Body of pancreas (tissue), 4 donors: ENCODE data around the gene CTSC. TPM values are rescaled to one million over a fixed set of nuclear protein-coding genes. Genes with fewer than 3 reads are reported as not detected.

Experiments
- ATAC-seq: fragments of 150-250 bp; one replicate; pipeline ENCODE4 v1.9.1; 2016
- DNase-seq, 4 donors: peaks; one replicate each; pipeline ENCODE4 v3.0.0-alpha.2; 2019
- H3K27ac ChIP-seq, 4 donors: fragments of 200-600 bp; sonication (generic); 1 replicate in 3 of 4; 2 replicates in 1 of 4; pipeline versions ENCODE4 v1.5.1 to v1.6.1; 2016 to 2019; ENCODE audit warnings: mild to moderate bottlenecking in 1 of 4, mixed read lengths in 1 of 4, moderate library complexity in 1 of 4
- H3K27me3 ChIP-seq, 2 donors: fragments of 200-600 bp; sonication (generic); one replicate each; pipeline ENCODE4 v1.6.0; 2016; ENCODE audit warnings: mild to moderate bottlenecking in 1 of 2
- H3K36me3 ChIP-seq, 2 donors: fragments of 200-600 bp; sonication (generic); replicated peaks in 1 of 2; 2 replicates each; pipeline ENCODE4 v1.5.1; 2016; ENCODE audit warnings: low read depth in 2 of 2; ENCODE audit not compliant: insufficient read depth in 1 of 2
- H3K4me1 ChIP-seq: fragments of 200-600 bp; sonication (generic); one replicate; pipeline ENCODE4 v1.6.0; 2016
- H3K4me3 ChIP-seq, 2 donors: fragments of 200-600 bp; sonication (generic); 1 replicate in 1 of 2; 2 replicates in 1 of 2; pipeline ENCODE4 v1.5.1; 2016 to 2019
- H3K9me3 ChIP-seq, 3 donors: fragments of 200-600 bp; sonication (generic); 1 replicate in 2 of 3; 2 replicates in 1 of 3; pipeline ENCODE4 v1.5.1; 2016
- POLR2A ChIP-seq, 3 donors: fragments of 450-650 bp; IDR thresholded peaks; one replicate each; pipeline ENCODE4 v1.6.1; 2016; ENCODE audit warnings: antibody characterized with exemption in 3 of 3, mild to moderate bottlenecking in 2 of 3
- WGBS, 2 donors: methylation state at CpG; one replicate each; pipeline ENCODE4 v1.1.5; 2017; 5-methylcytosine and 5-hydroxymethylcytosine counted together
- intact Hi-C: fragments of 100-400 bp; cut with DNase I; formaldehyde crosslinking; loops from one replicate; pipeline ENCODE4 v1.15.1; 2023
- total RNA-seq, 2 donors: library from RNA; depleted of rRNA; stranded (reverse); fragments of >200 nt; gene quantifications; one replicate each; pipeline ENCODE4 v1.1.0, GENCODE V29; 2016
- TF ChIP-seq, protein P1 (sequence below), 7 experiments: fragments of 450-650 bp in 4 of 7; fragments of 200-600 bp in 3 of 7; sonication (generic) in 3 of 7; IDR thresholded peaks; one replicate each; pipeline ENCODE4 v1.5.1; 2016 to 2019; ENCODE audit warnings: antibody characterized with exemption in 7 of 7

Gene CTSC
- total RNA-seq, 2 donors from 2014 or later, result 23.4 to 37.6 TPM

GRCh38 chr11:88305430-88305829 lies 32.1 kb downstream of the CTSC start:
- no peak overlapping the region for H3K27ac ChIP-seq
- intact Hi-C loops, result no loop called here
- H3K9me3 ChIP-seq, result no peaks in the 10 kb centered on the region
- no peak overlapping the region for H3K4me3 ChIP-seq
- TF ChIP-seq, protein P1, sequence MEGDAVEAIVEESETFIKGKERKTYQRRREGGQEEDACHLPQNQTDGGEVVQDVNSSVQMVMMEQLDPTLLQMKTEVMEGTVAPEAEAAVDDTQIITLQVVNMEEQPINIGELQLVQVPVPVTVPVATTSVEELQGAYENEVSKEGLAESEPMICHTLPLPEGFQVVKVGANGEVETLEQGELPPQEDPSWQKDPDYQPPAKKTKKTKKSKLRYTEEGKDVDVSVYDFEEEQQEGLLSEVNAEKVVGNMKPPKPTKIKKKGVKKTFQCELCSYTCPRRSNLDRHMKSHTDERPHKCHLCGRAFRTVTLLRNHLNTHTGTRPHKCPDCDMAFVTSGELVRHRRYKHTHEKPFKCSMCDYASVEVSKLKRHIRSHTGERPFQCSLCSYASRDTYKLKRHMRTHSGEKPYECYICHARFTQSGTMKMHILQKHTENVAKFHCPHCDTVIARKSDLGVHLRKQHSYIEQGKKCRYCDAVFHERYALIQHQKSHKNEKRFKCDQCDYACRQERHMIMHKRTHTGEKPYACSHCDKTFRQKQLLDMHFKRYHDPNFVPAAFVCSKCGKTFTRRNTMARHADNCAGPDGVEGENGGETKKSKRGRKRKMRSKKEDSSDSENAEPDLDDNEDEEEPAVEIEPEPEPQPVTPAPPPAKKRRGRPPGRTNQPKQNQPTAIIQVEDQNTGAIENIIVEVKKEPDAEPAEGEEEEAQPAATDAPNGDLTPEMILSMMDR (IDR thresholded peaks at IDR 0.05), result no peak
- TF ChIP-seq POLR2A (IDR thresholded peaks at IDR 0.05), result no peak
- DNase-seq (no peak), ATAC-seq (no peak)
- H3K4me1 ChIP-seq, result no peaks in the 10 kb centered on the region
- peaks cover 0 to 2% of the 10 kb centered on the region in 2 donors for H3K36me3 ChIP-seq
- no peaks in the 10 kb centered on the region for H3K27me3 ChIP-seq
- 98 to 100% methylated on average over 1 of the region's 1 CpG for WGBS, 2 donors

GRCh38 chr11:88304352-88304751 lies 33.2 kb downstream of the CTSC start:
- 83 to 100% methylated on average over 1 of the region's 1 CpG for WGBS, 2 donors
- H3K27ac ChIP-seq, result no peak overlapping the region
- H3K4me3 ChIP-seq, result no peak overlapping the region
- intact Hi-C loops, result no loop called here
- no peaks in the 10 kb centered on the region for H3K27me3 ChIP-seq
- peaks cover 0 to 2% of the 10 kb centered on the region in 2 donors for H3K36me3 ChIP-seq
- no peaks in the 10 kb centered on the region for H3K4me1 ChIP-seq
- no peaks in the 10 kb centered on the region for H3K9me3 ChIP-seq
- no peak for DNase-seq
- no peak for ATAC-seq
- TF ChIP-seq, protein P1 (IDR thresholded peaks at IDR 0.05), result no peak
- TF ChIP-seq POLR2A (IDR thresholded peaks at IDR 0.05), result no peak

GRCh38 chr11:88303037-88303436 lies 34.5 kb downstream of the CTSC start:
- no peak for ATAC-seq
- H3K36me3 ChIP-seq, result peaks cover 0 to 2% of the 10 kb centered on the region in 2 donors
- intact Hi-C loops, result no loop called here

GRCh38 chr11:88301488-88302140 lies 35.9 kb downstream of the CTSC start:
- Histone ChIP-seq H3K4me1 (peaks cover 8% of the 10 kb centered on the region), H3K9me3 (no peaks in the 10 kb centered on the region), H3K27ac (no peak overlapping the region), H3K4me3 (no peak overlapping the region), H3K27me3 (no peaks in the 10 kb centered on the region), H3K36me3 (peaks cover 0 to 2% of the 10 kb centered on the region in 2 donors)
- TF ChIP-seq, protein P1 (IDR thresholded peaks at IDR 0.05), result no peak
- no peak for TF ChIP-seq POLR2A (IDR thresholded peaks at IDR 0.05)
- no peak for ATAC-seq
- no peak for DNase-seq
- WGBS, 2 donors, result 67 to 80% methylated on average over 9 of the region's 9 CpGs
- intact Hi-C loops, result no loop called here

More at GRCh38 chr11:88303037-88303436, 34.5 kb downstream of the CTSC start:
- DNase-seq, result no peak
- Histone ChIP-seq H3K9me3 (no peaks in the 10 kb centered on the region), H3K27me3 (no peaks in the 10 kb centered on the region), H3K4me3 (no peak overlapping the region), H3K27ac (no peak overlapping the region), H3K4me1 (no peaks in the 10 kb centered on the region)
- 100% methylated on average over 1 of the region's 1 CpG; no CpG with 5 or more reads in 1 of the 2 donors for WGBS, 2 donors
- TF ChIP-seq, protein P1 (IDR thresholded peaks at IDR 0.05), result no peak
- no peak for TF ChIP-seq POLR2A (IDR thresholded peaks at IDR 0.05)
